ELF-1 (cell line): ENCODE results near the gene PLCL1.

Source experiments
- DNase-seq: peaks from one replicate; pipeline ENCODE4 v3.0.0-alpha.2; 2016; ENCODE audit warnings: low read depth, low spot score

PLCL1 gene

GRCh38 chr2:197804049-197804757, at the start of gene PLCL1:
PLCL1 (plus strand) TSS chr2:197804593.
- peak; percentile 96 for DNase-seq

GRCh38 chr2:197759013-197759412, 45.4 kb upstream of the PLCL1 start:
- peak; percentile 14 for DNase-seq

- DNase-seq: peak; percentile 1
Observed at GRCh38 chr2:197759625-197760292, 44.6 kb upstream of the PLCL1 start.

- peak; percentile 21 for DNase-seq
Observed at GRCh38 chr2:197760293-197760657, 44.1 kb upstream of the PLCL1 start.

GRCh38 chr2:197777823-197778407, 26.5 kb upstream of the PLCL1 start:
- no peak for DNase-seq

- DNase-seq: no peak
Observed at GRCh38 chr2:197779261-197779660, 25.1 kb upstream of the PLCL1 start.

GRCh38 chr2:197782126-197782525, 22.3 kb upstream of the PLCL1 start:
- no peak for DNase-seq

GRCh38 chr2:197784956-197785941, 19.1 kb upstream of the PLCL1 start, which contains the start of gene BOLL:
BOLL (minus strand) TSS chr2:197785319; CDS start chr2:197781850, 3,469 bp downstream.
- peak; percentile 29 for DNase-seq

- peak; percentile 82 for DNase-seq
Observed at GRCh38 chr2:197786010-197786877, 18.1 kb upstream of the PLCL1 start.

GRCh38 chr2:197793456-197793855, 10.9 kb upstream of the PLCL1 start:
- no peak for DNase-seq

GRCh38 chr2:197795277-197795676, 9.1 kb upstream of the PLCL1 start:
- no peak for DNase-seq

- DNase-seq: no peak
Observed at GRCh38 chr2:197798187-197798586, 6.2 kb upstream of the PLCL1 start.

GRCh38 chr2:197799068-197799467, 5.3 kb upstream of the PLCL1 start:
- no peak for DNase-seq

- DNase-seq: peak; percentile 7
Observed at GRCh38 chr2:197800091-197800490, 4.3 kb upstream of the PLCL1 start.

- DNase-seq: no peak
Observed at GRCh38 chr2:197801033-197801432, 3.4 kb upstream of the PLCL1 start.

GRCh38 chr2:197803033-197803444, 1.4 kb upstream of the PLCL1 start:
- peak; percentile 40 for DNase-seq

GRCh38 chr2:197804758-197805714, 643 bp downstream of the PLCL1 start:
- peak; percentile 27 for DNase-seq

- DNase-seq: no peak
Observed at GRCh38 chr2:197805715-197806633, 1.6 kb downstream of the PLCL1 start.
